ENCODE data around the gene HLA-DPA1.

HLA-DPA1 gene

GRCh38 chr6:33061987-33062386 lies 11.5 kb downstream of the HLA-DPA1 start:
- DNase-seq: no peak

GRCh38 chr6:33057222-33058150 lies 16.0 kb downstream of the HLA-DPA1 start:
- DNase-seq: no peak

- DNase-seq: no peak
These were observed 20.2 kb downstream of the HLA-DPA1 start for GRCh38 chr6:33053230-33053629.

- no peak for DNase-seq
These were observed 20.8 kb downstream of the HLA-DPA1 start for GRCh38 chr6:33052627-33053026.

GRCh38 chr6:33050014-33050810 lies 23.2 kb downstream of the HLA-DPA1 start:
- no peak for DNase-seq

- DNase-seq: no peak
These were observed 24.0 kb downstream of the HLA-DPA1 start for GRCh38 chr6:33049323-33050013.

- no peak for DNase-seq
These were observed 33.3 kb downstream of the HLA-DPA1 start for GRCh38 chr6:33040157-33040556.

- DNase-seq: no peak
These were observed 36.9 kb downstream of the HLA-DPA1 start for GRCh38 chr6:33036535-33036934.

- no peak for DNase-seq
These were observed 38.9 kb downstream of the HLA-DPA1 start for GRCh38 chr6:33034554-33034953.

- DNase-seq: no peak
These were observed 43.2 kb downstream of the HLA-DPA1 start for GRCh38 chr6:33030245-33030644.

- DNase-seq: no peak
These were observed 43.9 kb downstream of the HLA-DPA1 start for GRCh38 chr6:33029328-33030184.

- DNase-seq: no peak
These were observed 45.1 kb downstream of the HLA-DPA1 start for GRCh38 chr6:33028220-33028849.

GRCh38 chr6:33024521-33024920 lies 48.9 kb downstream of the HLA-DPA1 start:
- DNase-seq: no peak

- DNase-seq: no peak
These were observed 49.9 kb downstream of the HLA-DPA1 start for GRCh38 chr6:33023536-33023935.

GRCh38 chr6:33021917-33022316 lies 51.5 kb downstream of the HLA-DPA1 start:
- DNase-seq: no peak

GRCh38 chr6:33019372-33019771 lies 54.1 kb downstream of the HLA-DPA1 start:
- no peak for DNase-seq

- no peak for DNase-seq
These were observed 54.5 kb downstream of the HLA-DPA1 start for GRCh38 chr6:33018904-33019303.

- no peak for DNase-seq
These were observed 55.0 kb downstream of the HLA-DPA1 start for GRCh38 chr6:33018418-33018817.

- DNase-seq: no peak
These were observed 55.6 kb downstream of the HLA-DPA1 start for GRCh38 chr6:33017694-33018353.

- no peak for DNase-seq
These were observed 56.4 kb downstream of the HLA-DPA1 start for GRCh38 chr6:33017018-33017417.

- DNase-seq: no peak
These were observed 57.7 kb downstream of the HLA-DPA1 start for GRCh38 chr6:33015798-33016197.
